Vagina (tissue), 2 donors: ENCODE measurements around the gene PINLYP. TPM values are rescaled to one million over a fixed set of nuclear protein-coding genes. Genes with fewer than 3 reads are reported as not detected.

ENCODE experiments used
- DNase-seq, 2 donors: peaks; one replicate each; pipeline ENCODE4 v3.0.0-alpha.2; 2017; ENCODE audit errors: extremely low spot score in 2 of 2
- H3K27ac ChIP-seq: fragments of 200-600 bp; sonication (generic); one replicate; pipeline ENCODE4 v1.5.1; 2019
- H3K27me3 ChIP-seq: fragments of 200-600 bp; sonication (generic); one replicate; pipeline ENCODE4 v1.5.1; 2019
- H3K36me3 ChIP-seq, 2 donors: fragments of 200-600 bp; sonication (generic); one replicate each; pipeline ENCODE4 v1.5.1; 2017 to 2019
- H3K4me1 ChIP-seq: fragments of 200-600 bp; sonication (generic); one replicate; pipeline ENCODE4 v1.5.1; 2019
- H3K4me3 ChIP-seq, 2 donors: fragments of 200-600 bp; sonication (generic); 1 replicate in 1 of 2; 2 replicates in 1 of 2; pipeline ENCODE4 v1.5.1; 2016 to 2019
- H3K9me3 ChIP-seq: fragments of 200-600 bp; sonication (generic); one replicate; pipeline ENCODE4 v1.5.1; 2019
- CTCF ChIP-seq, 3 experiments: fragments of 450-650 bp in 2 of 3; fragments of 200-600 bp in 1 of 3; sonication (generic) in 1 of 3; IDR thresholded peaks; one replicate each; pipeline ENCODE4 v1.5.1; 2017 to 2019; ENCODE audit warnings: antibody characterized with exemption in 3 of 3, mild to moderate bottlenecking in 2 of 3, moderate library complexity in 2 of 3
- POLR2A ChIP-seq, 2 donors: fragments of 450-650 bp; IDR thresholded peaks; one replicate each; pipeline ENCODE4 v1.6.1; 2017; ENCODE audit warnings: antibody characterized with exemption in 2 of 2, mild to moderate bottlenecking in 2 of 2, moderate library complexity in 2 of 2
- POLR2AphosphoS5 ChIP-seq, 2 donors: sonication (generic); formaldehyde crosslinking; IDR thresholded peaks; one replicate each; pipeline ENCODE4 v1.9.0; 2017; ENCODE audit warnings: antibody characterized with exemption in 2 of 2, mild to moderate bottlenecking in 2 of 2, low read depth in 1 of 2; ENCODE audit not compliant: insufficient read depth in 1 of 2
- intact Hi-C: fragments of 100-400 bp; cut with DNase I; formaldehyde crosslinking; loops from one replicate; pipeline ENCODE4 v1.15.1; 2023
- total RNA-seq: library from RNA; depleted of rRNA; stranded (reverse); fragments of >200 nt; gene quantifications from one replicate; pipeline ENCODE4 v1.2.3, GENCODE V29; 2016

Gene PINLYP
- total RNA-seq, 1 donor from 2014 or later = 8.8 TPM

- Histone ChIP-seq H3K4me3 (peak overlapping the region in 1 of 2 donors; percentile 61), H3K36me3 (peaks cover 0 to 18% of the 10 kb centered on the region in 2 donors), H3K9me3 (peaks cover 7% of the 10 kb centered on the region), H3K4me1 (peaks cover 27% of the 10 kb centered on the region), H3K27me3 (no peaks in the 10 kb centered on the region), H3K27ac (peak overlapping the region; percentile 96)
- TF ChIP-seq POLR2AphosphoS5 (IDR thresholded peaks at IDR 0.05; ENCODE audit: insufficient read depth in 1 of 2, low read depth in 1 of 2) (peak in 1 of 2 donors; percentile 35), CTCF (IDR thresholded peaks at IDR 0.05) (peak in 2 of 3 experiments; percentile 40 to 54), POLR2A (IDR thresholded peaks at IDR 0.05) (no peak)
- DNase-seq = no peak
- intact Hi-C loops = loop anchor here (5.0 kb wide), 1 partner anchor 42 kb away; the partner anchor contains the start of genes PINLYP and XRCC1
Observed at GRCh38 chr19:43534816-43535761, 40.5 kb upstream of the PINLYP start.

GRCh38 chr19:43538922-43539321 is 36.7 kb upstream of the PINLYP start:
- Histone ChIP-seq H3K9me3 (peaks cover 7% of the 10 kb centered on the region), H3K36me3 (peaks cover 0 to 48% of the 10 kb centered on the region in 2 donors), H3K27me3 (no peaks in the 10 kb centered on the region), H3K4me1 (peaks cover 17% of the 10 kb centered on the region), H3K27ac (no peak overlapping the region), H3K4me3 (no peak overlapping the region)
- DNase-seq = no peak
- TF ChIP-seq CTCF (IDR thresholded peaks at IDR 0.05) (no peak), POLR2A (IDR thresholded peaks at IDR 0.05) (no peak), POLR2AphosphoS5 (IDR thresholded peaks at IDR 0.05; ENCODE audit: insufficient read depth in 1 of 2, low read depth in 1 of 2) (no peak)
- intact Hi-C loops = loop anchor here (5.0 kb wide), 1 partner anchor 38 kb away; the partner anchor contains the start of genes PINLYP and XRCC1

- Histone ChIP-seq H3K36me3 (peaks cover 0 to 58% of the 10 kb centered on the region in 2 donors), H3K9me3 (peaks cover 7% of the 10 kb centered on the region), H3K4me3 (no peak overlapping the region), H3K27ac (no peak overlapping the region), H3K4me1 (peaks cover 6% of the 10 kb centered on the region), H3K27me3 (no peaks in the 10 kb centered on the region)
- TF ChIP-seq POLR2A (IDR thresholded peaks at IDR 0.05) (no peak), CTCF (IDR thresholded peaks at IDR 0.05) (no peak), POLR2AphosphoS5 (IDR thresholded peaks at IDR 0.05; ENCODE audit: insufficient read depth in 1 of 2, low read depth in 1 of 2) (no peak)
- no peak for DNase-seq
- intact Hi-C loops = no loop called here
Observed at GRCh38 chr19:43540381-43540780, 35.2 kb upstream of the PINLYP start.

GRCh38 chr19:43541920-43542650 is 33.5 kb upstream of the PINLYP start:
- TF ChIP-seq CTCF (IDR thresholded peaks at IDR 0.05) (no peak), POLR2A (IDR thresholded peaks at IDR 0.05) (no peak), POLR2AphosphoS5 (IDR thresholded peaks at IDR 0.05; ENCODE audit: insufficient read depth in 1 of 2, low read depth in 1 of 2) (no peak)
- no peak for DNase-seq
- H3K36me3 ChIP-seq = peaks cover 0 to 62% of the 10 kb centered on the region in 2 donors
- H3K27me3 ChIP-seq = no peaks in the 10 kb centered on the region
- H3K4me1 ChIP-seq = no peaks in the 10 kb centered on the region
- peaks cover 7% of the 10 kb centered on the region for H3K9me3 ChIP-seq
- intact Hi-C loops = no loop called here
- H3K27ac ChIP-seq = no peak overlapping the region
- no peak overlapping the region for H3K4me3 ChIP-seq
